Activated CD4-positive, alpha-beta T cell treated with anti-CD3 and anti-CD28 coated beads, Interleukin-2, amount 10 ng/mL, durations not matched to agents 24 days and 14 days (primary cell): ENCODE results near the gene LPCAT1. TPM values are rescaled to one million over a fixed set of nuclear protein-coding genes. Genes with fewer than 3 reads are reported as not detected.

Source experiments
- DNase-seq: peaks from one replicate; pipeline ENCODE4 v3.0.0; 2022
- H3K27ac Mint-ChIP-seq: one replicate; pipeline ENCODE4 v1.8.0; 2022; ENCODE audit warnings: mild to moderate bottlenecking, mixed read lengths
- H3K27me3 Mint-ChIP-seq: one replicate; pipeline ENCODE4 v1.8.0; 2022; ENCODE audit warnings: mixed read lengths
- H3K36me3 Mint-ChIP-seq: one replicate; pipeline ENCODE4 v1.8.0; 2022; ENCODE audit warnings: low read depth, mild to moderate bottlenecking, mixed read lengths
- H3K4me1 Mint-ChIP-seq: one replicate; pipeline ENCODE4 v1.8.0; 2021; ENCODE audit warnings: mixed read lengths
- H3K4me3 Mint-ChIP-seq: one replicate; pipeline ENCODE4 v1.8.0; 2022; ENCODE audit warnings: mild to moderate bottlenecking, moderate library complexity, mixed read lengths
- H3K9me3 Mint-ChIP-seq: one replicate; pipeline ENCODE4 v1.8.0; 2021; ENCODE audit warnings: mixed read lengths
- intact Hi-C: fragments of 100-400 bp; cut with micrococcal nuclease; formaldehyde crosslinking; loops from one replicate; pipeline ENCODE4 v1.15.1; 2023
- total RNA-seq: library from RNA; stranded (reverse); gene quantifications from 2 replicates; pipeline ENCODE4 v1.2.3, GENCODE V29; 2022

LPCAT1 gene
- total RNA-seq, 1 donor from 2014 or later: 93.2 TPM

GRCh38 chr5:1486271-1486670, 37.5 kb downstream of the LPCAT1 start:
- no peaks in the 10 kb centered on the region for H3K27me3 Mint-ChIP-seq
- H3K4me1 Mint-ChIP-seq: peaks cover 10% of the 10 kb centered on the region
- H3K9me3 Mint-ChIP-seq: no peaks in the 10 kb centered on the region
- peaks cover 33% of the 10 kb centered on the region for H3K36me3 Mint-ChIP-seq
- H3K4me3 Mint-ChIP-seq: no peak overlapping the region
- intact Hi-C loops: no loop called here
- no peak for DNase-seq
- H3K27ac Mint-ChIP-seq: no peak overlapping the region

GRCh38 chr5:1485579-1486118, 38.1 kb downstream of the LPCAT1 start:
- no peaks in the 10 kb centered on the region for H3K27me3 Mint-ChIP-seq
- no peak for DNase-seq
- H3K27ac Mint-ChIP-seq: no peak overlapping the region
- H3K4me3 Mint-ChIP-seq: no peak overlapping the region
- peaks cover 27% of the 10 kb centered on the region for H3K36me3 Mint-ChIP-seq
- intact Hi-C loops: no loop called here
- H3K4me1 Mint-ChIP-seq: peaks cover 8% of the 10 kb centered on the region
- H3K9me3 Mint-ChIP-seq: no peaks in the 10 kb centered on the region

GRCh38 chr5:1484730-1485578, 38.8 kb downstream of the LPCAT1 start:
- peaks cover 6% of the 10 kb centered on the region for H3K4me1 Mint-ChIP-seq
- intact Hi-C loops: no loop called here
- peaks cover 28% of the 10 kb centered on the region for H3K36me3 Mint-ChIP-seq
- no peak for DNase-seq
- no peaks in the 10 kb centered on the region for H3K27me3 Mint-ChIP-seq
- no peak overlapping the region for H3K4me3 Mint-ChIP-seq
- H3K27ac Mint-ChIP-seq: no peak overlapping the region
- no peaks in the 10 kb centered on the region for H3K9me3 Mint-ChIP-seq

- no peak for DNase-seq
- no peak overlapping the region for H3K27ac Mint-ChIP-seq
- H3K4me3 Mint-ChIP-seq: no peak overlapping the region
- no peaks in the 10 kb centered on the region for H3K27me3 Mint-ChIP-seq
- H3K4me1 Mint-ChIP-seq: no peaks in the 10 kb centered on the region
- intact Hi-C loops: no loop called here
- peaks cover 24% of the 10 kb centered on the region for H3K36me3 Mint-ChIP-seq
- H3K9me3 Mint-ChIP-seq: no peaks in the 10 kb centered on the region
Observed at GRCh38 chr5:1483856-1484729, 39.7 kb downstream of the LPCAT1 start.

- Mint-ChIP-seq H3K4me3 (no peak overlapping the region), H3K9me3 (no peaks in the 10 kb centered on the region), H3K36me3 (peaks cover 24% of the 10 kb centered on the region), H3K27ac (no peak overlapping the region), H3K4me1 (no peaks in the 10 kb centered on the region), H3K27me3 (no peaks in the 10 kb centered on the region)
- intact Hi-C loops: no loop called here
- no peak for DNase-seq
Observed at GRCh38 chr5:1483064-1483463, 40.7 kb downstream of the LPCAT1 start.

GRCh38 chr5:1481959-1482331, 41.8 kb downstream of the LPCAT1 start:
- Mint-ChIP-seq H3K36me3 (peaks cover 19% of the 10 kb centered on the region), H3K9me3 (no peaks in the 10 kb centered on the region), H3K4me3 (no peak overlapping the region), H3K4me1 (no peaks in the 10 kb centered on the region), H3K27ac (no peak overlapping the region), H3K27me3 (no peaks in the 10 kb centered on the region)
- intact Hi-C loops: no loop called here
- DNase-seq: no peak

- Mint-ChIP-seq H3K27me3 (no peaks in the 10 kb centered on the region), H3K4me3 (no peak overlapping the region), H3K36me3 (peaks cover 20% of the 10 kb centered on the region), H3K4me1 (no peaks in the 10 kb centered on the region), H3K9me3 (no peaks in the 10 kb centered on the region), H3K27ac (no peak overlapping the region)
- DNase-seq: no peak
- intact Hi-C loops: no loop called here
Observed at GRCh38 chr5:1481266-1481958, 42.3 kb downstream of the LPCAT1 start.

GRCh38 chr5:1480806-1481205, 43.0 kb downstream of the LPCAT1 start:
- Mint-ChIP-seq H3K9me3 (no peaks in the 10 kb centered on the region), H3K36me3 (peaks cover 15% of the 10 kb centered on the region), H3K27ac (no peak overlapping the region), H3K4me3 (no peak overlapping the region), H3K27me3 (no peaks in the 10 kb centered on the region), H3K4me1 (no peaks in the 10 kb centered on the region)
- no peak for DNase-seq
- intact Hi-C loops: no loop called here

- Mint-ChIP-seq H3K36me3 (peaks cover 15% of the 10 kb centered on the region), H3K27ac (no peak overlapping the region), H3K9me3 (no peaks in the 10 kb centered on the region), H3K4me1 (no peaks in the 10 kb centered on the region), H3K4me3 (no peak overlapping the region), H3K27me3 (no peaks in the 10 kb centered on the region)
- no peak for DNase-seq
- intact Hi-C loops: no loop called here
Observed at GRCh38 chr5:1480217-1480616, 43.5 kb downstream of the LPCAT1 start.

- DNase-seq: peak; percentile 76
- intact Hi-C loops: loop anchor here (1.0 kb wide), 1 partner anchor 162 kb away; no protein-coding TSS in a partner anchor
- Mint-ChIP-seq H3K9me3 (no peaks in the 10 kb centered on the region), H3K4me3 (no peak overlapping the region), H3K36me3 (peaks cover 15% of the 10 kb centered on the region), H3K27me3 (no peaks in the 10 kb centered on the region), H3K27ac (no peak overlapping the region), H3K4me1 (no peaks in the 10 kb centered on the region)
Observed at GRCh38 chr5:1479581-1480188, 44.1 kb downstream of the LPCAT1 start.

- Mint-ChIP-seq H3K27ac (no peak overlapping the region), H3K4me1 (no peaks in the 10 kb centered on the region), H3K36me3 (peaks cover 15% of the 10 kb centered on the region), H3K27me3 (no peaks in the 10 kb centered on the region), H3K4me3 (no peak overlapping the region), H3K9me3 (no peaks in the 10 kb centered on the region)
- DNase-seq: no peak
- intact Hi-C loops: loop anchor here (1.0 kb wide), 1 partner anchor 162 kb away; no protein-coding TSS in a partner anchor
Observed at GRCh38 chr5:1479066-1479465, 44.7 kb downstream of the LPCAT1 start.

- no peaks in the 10 kb centered on the region for H3K9me3 Mint-ChIP-seq
- intact Hi-C loops: loop anchor here (1.0 kb wide), 1 partner anchor 163 kb away; no protein-coding TSS in a partner anchor
- H3K4me3 Mint-ChIP-seq: no peak overlapping the region
- no peak for DNase-seq
- H3K27me3 Mint-ChIP-seq: no peaks in the 10 kb centered on the region
- H3K36me3 Mint-ChIP-seq: peaks cover 17% of the 10 kb centered on the region
- H3K27ac Mint-ChIP-seq: no peak overlapping the region
- H3K4me1 Mint-ChIP-seq: no peaks in the 10 kb centered on the region
Observed at GRCh38 chr5:1478271-1479035, 45.3 kb downstream of the LPCAT1 start.

- Mint-ChIP-seq H3K27ac (no peak overlapping the region), H3K4me1 (no peaks in the 10 kb centered on the region), H3K9me3 (no peaks in the 10 kb centered on the region), H3K4me3 (no peak overlapping the region), H3K27me3 (no peaks in the 10 kb centered on the region), H3K36me3 (peaks cover 23% of the 10 kb centered on the region)
- no peak for DNase-seq
- intact Hi-C loops: no loop called here
Observed at GRCh38 chr5:1477341-1477740, 46.4 kb downstream of the LPCAT1 start.
